ENCODE data around the gene FBN2. TPM values are rescaled to one million over a fixed set of nuclear protein-coding genes. Genes with fewer than 3 reads are reported as not detected.

Gene FBN2
- total RNA-seq: 24.5 and 50.9 TPM in 2 replicates

GRCh38 chr5:128538000-128538249 is at the start of gene FBN2:
Gene FBN2 (minus strand): TSS chr5:128538245. CDS start chr5:128537603, 642 bp downstream.
- DNase-seq (ENCODE audit: low read depth): no peak

- DNase-seq (ENCODE audit: low read depth): no peak
These were observed 49.2 kb upstream of the FBN2 start for GRCh38 chr5:128587275-128587674.

- DNase-seq (ENCODE audit: low read depth): no peak
These were observed 48.8 kb upstream of the FBN2 start for GRCh38 chr5:128586848-128587247.

GRCh38 chr5:128579639-128580038 is 41.6 kb upstream of the FBN2 start:
- DNase-seq (ENCODE audit: low read depth): no peak

- DNase-seq (ENCODE audit: low read depth): peak; percentile 13
These were observed 41.0 kb upstream of the FBN2 start for GRCh38 chr5:128579093-128579492.

GRCh38 chr5:128574041-128574440 is 36.0 kb upstream of the FBN2 start:
- peak; percentile 16 for DNase-seq (ENCODE audit: low read depth)

- no peak for DNase-seq (ENCODE audit: low read depth)
These were observed 34.9 kb upstream of the FBN2 start for GRCh38 chr5:128572930-128573319.

GRCh38 chr5:128572051-128572929 is 34.2 kb upstream of the FBN2 start:
- DNase-seq (ENCODE audit: low read depth): no peak

- no peak for DNase-seq (ENCODE audit: low read depth)
These were observed 28.1 kb upstream of the FBN2 start for GRCh38 chr5:128566178-128566577.

- no peak for DNase-seq (ENCODE audit: low read depth)
These were observed 21.6 kb upstream of the FBN2 start for GRCh38 chr5:128559300-128560297.

GRCh38 chr5:128553747-128554146 is 15.7 kb upstream of the FBN2 start:
- no peak for DNase-seq (ENCODE audit: low read depth)

- peak; percentile 6 for DNase-seq (ENCODE audit: low read depth)
These were observed 13.4 kb upstream of the FBN2 start for GRCh38 chr5:128551476-128551875.

GRCh38 chr5:128549496-128549895 is 11.5 kb upstream of the FBN2 start:
- DNase-seq (ENCODE audit: low read depth): no peak

- no peak for DNase-seq (ENCODE audit: low read depth)
These were observed 8.7 kb upstream of the FBN2 start for GRCh38 chr5:128546658-128547281.

GRCh38 chr5:128541385-128541784 is 3.3 kb upstream of the FBN2 start:
- DNase-seq (ENCODE audit: low read depth): no peak

- peak; percentile 1 for DNase-seq (ENCODE audit: low read depth)
These were observed 989 bp upstream of the FBN2 start for GRCh38 chr5:128539038-128539429.

- DNase-seq (ENCODE audit: low read depth): peak; percentile 2
These were observed 399 bp upstream of the FBN2 start for GRCh38 chr5:128538250-128539037.

GRCh38 chr5:128537221-128537999 is 635 bp downstream of the FBN2 start:
- DNase-seq (ENCODE audit: low read depth): no peak

- DNase-seq (ENCODE audit: low read depth): no peak
These were observed 1.5 kb downstream of the FBN2 start for GRCh38 chr5:128536254-128537220.
